ENCODE data around the gene SHD. TPM values are rescaled to one million over a fixed set of nuclear protein-coding genes. Genes with fewer than 3 reads are reported as not detected.
A peak's percentile ranks its signal among the peaks of the same experiment; 100 is the strongest.

The SHD gene
- total and polyA plus RNA-seq, 2 donors (not counting 3 experiments of a cell fraction or from before 2014, with no cell fraction given): not detected

- no peak overlapping the region for H3K4me3 ChIP-seq (replicated peaks in 1 of 3; ENCODE audit: insufficient read depth in 1 of 3, low read depth in 1 of 3, low read length in 3 of 3)
- H3K27me3 ChIP-seq (ENCODE audit: control insufficient read depth in 2 of 2, insufficient read depth in 2 of 2, low read length in 2 of 2): peaks cover 19 to 30% of the 10 kb centered on the region in 2 experiments
- H3K79me2 ChIP-seq (ENCODE audit: control insufficient read depth, insufficient read depth, low read length): no peaks in the 10 kb centered on the region
- dilution Hi-C loops (cut with MboI; ENCODE audit: extremely low pct_ligation_motif_present, low sequenced_read_pairs): no loop called here
- H3K9me3 ChIP-seq (replicated peaks; ENCODE audit: control insufficient read depth, insufficient read depth, low read length): no peaks in the 10 kb centered on the region
- no peak overlapping the region for H3K9ac ChIP-seq (replicated peaks; ENCODE audit: extremely low read depth, insufficient read depth, low read length)
- no peaks in the 10 kb centered on the region for H3K9me1 ChIP-seq (replicated peaks; ENCODE audit: control insufficient read depth, extremely low read depth, insufficient read depth, low read length)
- no peak overlapping the region for H3K4me2 ChIP-seq (ENCODE audit: insufficient read depth, low read length)
- FAIRE-seq (no peak), DNase-seq (ENCODE audit: low read depth, low spot score) (no peak)
- no peak overlapping the region for H3K27ac ChIP-seq (ENCODE audit: insufficient read depth, low read depth, low read length)
- ChIA-PET POLR2A (no interaction called here), CTCF (interaction anchor here (0.6 to 3.3 kb wide), 4 partner anchors 12 to 73 kb away, joined by 3 to 24 read pairs (median 6); no protein-coding TSS in a partner anchor)
- no peaks in the 10 kb centered on the region for H4K20me1 ChIP-seq (replicated peaks; ENCODE audit: control insufficient read depth, extremely low read depth, insufficient read depth, low read length)
- no peaks in the 10 kb centered on the region for H3K4me1 ChIP-seq (ENCODE audit: control insufficient read depth, extremely low read depth, insufficient read depth, low read length)
- TF ChIP-seq POLR2A (IDR thresholded peaks at IDR 0.05; ENCODE audit: low read depth, low read length) (no peak), EZH2 (IDR thresholded peaks at IDR 0.05; ENCODE audit: borderline replicate concordance, low read depth, low read length, severe bottlenecking) (peak; percentile 90)
- intact Hi-C loops (cut with micrococcal nuclease): no loop called here
- BruUV-seq (replicated peaks): no TSS peak
- no peak overlapping the region for H2AFZ ChIP-seq (ENCODE audit: low read depth, low read length)
- H3K36me3 ChIP-seq (ENCODE audit: control insufficient read depth in 2 of 2, extremely low read depth in 1 of 2, insufficient read depth in 2 of 2, low read length in 2 of 2): no peaks in the 10 kb centered on the region
These were observed 710 bp downstream of the SHD start for GRCh38 chr19:4279530-4280422.

GRCh38 chr19:4284176-4284958, 5.3 kb downstream of the SHD start:
- Histone ChIP-seq H3K9me3 (replicated peaks; ENCODE audit: control insufficient read depth, insufficient read depth, low read length) (no peaks in the 10 kb centered on the region), H3K9ac (replicated peaks; ENCODE audit: extremely low read depth, insufficient read depth, low read length) (no peak overlapping the region), H3K4me2 (ENCODE audit: insufficient read depth, low read length) (no peak overlapping the region), H3K9me1 (replicated peaks; ENCODE audit: control insufficient read depth, extremely low read depth, insufficient read depth, low read length) (no peaks in the 10 kb centered on the region), H3K4me3 (replicated peaks in 1 of 3; ENCODE audit: insufficient read depth in 1 of 3, low read depth in 1 of 3, low read length in 3 of 3) (no peak overlapping the region), H3K27ac (ENCODE audit: insufficient read depth, low read depth, low read length) (no peak overlapping the region), H3K4me1 (ENCODE audit: control insufficient read depth, extremely low read depth, insufficient read depth, low read length) (no peaks in the 10 kb centered on the region), H3K27me3 (ENCODE audit: control insufficient read depth in 2 of 2, insufficient read depth in 2 of 2, low read length in 2 of 2) (peaks cover 11 to 13% of the 10 kb centered on the region in 2 experiments), H3K36me3 (ENCODE audit: control insufficient read depth in 2 of 2, extremely low read depth in 1 of 2, insufficient read depth in 2 of 2, low read length in 2 of 2) (no peaks in the 10 kb centered on the region), H3K79me2 (ENCODE audit: control insufficient read depth, insufficient read depth, low read length) (no peaks in the 10 kb centered on the region), H4K20me1 (replicated peaks; ENCODE audit: control insufficient read depth, extremely low read depth, insufficient read depth, low read length) (no peaks in the 10 kb centered on the region), H2AFZ (ENCODE audit: low read depth, low read length) (no peak overlapping the region)
- TF ChIP-seq JUN (IDR thresholded peaks at IDR 0.05; ENCODE audit: borderline replicate concordance, insufficient read depth, insufficient read length, low read depth) (no peak), FOS (IDR thresholded peaks at IDR 0.05; ENCODE audit: borderline replicate concordance, insufficient read depth, low read length) (no peak), MYC (IDR thresholded peaks at IDR 0.05; ENCODE audit: low read depth, low read length) (no peak), GATA2 (IDR thresholded peaks at IDR 0.05; ENCODE audit: insufficient read depth, insufficient read length, low read depth, low read length) (no peak), POLR2A (IDR thresholded peaks at IDR 0.05; ENCODE audit: low read depth, low read length) (no peak), POLR2AphosphoS5 (IDR thresholded peaks at IDR 0.05; ENCODE audit: insufficient read depth, low read depth, low read length) (no peak), CTCF (IDR thresholded peaks at IDR 0.05; ENCODE audit: extremely low read depth in 1 of 2, insufficient read depth in 1 of 2, low read depth in 1 of 2, low read length in 2 of 2) (no peak), EZH2 (IDR thresholded peaks at IDR 0.05; ENCODE audit: borderline replicate concordance, low read depth, low read length, severe bottlenecking) (no peak), MAX (IDR thresholded peaks at IDR 0.05; ENCODE audit: insufficient read depth, insufficient read length) (no peak)
- no TSS peak for BruUV-seq (replicated peaks)
- FAIRE-seq (no peak), DNase-seq (ENCODE audit: low read depth, low spot score) (no peak)
- dilution Hi-C loops (cut with MboI; ENCODE audit: extremely low pct_ligation_motif_present, low sequenced_read_pairs): no loop called here
- intact Hi-C loops (cut with micrococcal nuclease): no loop called here
- ChIA-PET CTCF (interaction anchor here (1.5 to 1.7 kb wide), 2 partner anchors 68 to 241 kb away, joined by 3 to 4 read pairs; no protein-coding TSS in a partner anchor), POLR2A (interaction anchor here (0.6 kb wide), 1 partner anchor 832 kb away, joined by 7 read pairs; no protein-coding TSS in a partner anchor)
